GM12873 (cell line): Measurements from ENCODE around the gene SPTLC2.

Experiments
- TF ChIP-seq, protein P1 (sequence below): IDR thresholded peaks from 2 replicates; pipeline ENCODE4 v1.5.1; 2012; ENCODE audit warnings: low read depth, mild to moderate bottlenecking, moderate library complexity, low read length, control low read depth; ENCODE audit not compliant: insufficient read depth; ENCODE audit errors: missing control alignments

SPTLC2 gene

DNA sequence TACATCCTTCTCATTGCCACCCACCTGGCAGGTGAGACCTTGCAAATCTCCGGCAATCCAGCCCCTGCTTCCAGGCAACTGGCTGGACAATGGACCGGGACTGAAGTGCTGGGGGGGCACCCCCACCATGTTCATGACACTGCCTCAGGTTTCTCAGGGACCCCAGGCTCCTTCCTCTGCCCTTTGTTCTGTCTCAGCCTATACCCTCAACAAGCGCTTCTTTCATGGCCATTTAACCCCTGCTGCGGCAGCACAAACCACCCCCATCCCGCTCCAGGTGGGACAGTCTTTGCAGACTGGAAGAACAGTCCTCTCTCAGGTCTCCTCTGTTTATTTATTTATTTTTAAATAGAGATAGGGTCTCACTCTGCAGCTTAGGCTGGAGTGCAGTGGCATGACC, 125.4 kb downstream of the SPTLC2 start:
- TF ChIP-seq, protein P1, sequence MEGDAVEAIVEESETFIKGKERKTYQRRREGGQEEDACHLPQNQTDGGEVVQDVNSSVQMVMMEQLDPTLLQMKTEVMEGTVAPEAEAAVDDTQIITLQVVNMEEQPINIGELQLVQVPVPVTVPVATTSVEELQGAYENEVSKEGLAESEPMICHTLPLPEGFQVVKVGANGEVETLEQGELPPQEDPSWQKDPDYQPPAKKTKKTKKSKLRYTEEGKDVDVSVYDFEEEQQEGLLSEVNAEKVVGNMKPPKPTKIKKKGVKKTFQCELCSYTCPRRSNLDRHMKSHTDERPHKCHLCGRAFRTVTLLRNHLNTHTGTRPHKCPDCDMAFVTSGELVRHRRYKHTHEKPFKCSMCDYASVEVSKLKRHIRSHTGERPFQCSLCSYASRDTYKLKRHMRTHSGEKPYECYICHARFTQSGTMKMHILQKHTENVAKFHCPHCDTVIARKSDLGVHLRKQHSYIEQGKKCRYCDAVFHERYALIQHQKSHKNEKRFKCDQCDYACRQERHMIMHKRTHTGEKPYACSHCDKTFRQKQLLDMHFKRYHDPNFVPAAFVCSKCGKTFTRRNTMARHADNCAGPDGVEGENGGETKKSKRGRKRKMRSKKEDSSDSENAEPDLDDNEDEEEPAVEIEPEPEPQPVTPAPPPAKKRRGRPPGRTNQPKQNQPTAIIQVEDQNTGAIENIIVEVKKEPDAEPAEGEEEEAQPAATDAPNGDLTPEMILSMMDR: no peak

DNA sequence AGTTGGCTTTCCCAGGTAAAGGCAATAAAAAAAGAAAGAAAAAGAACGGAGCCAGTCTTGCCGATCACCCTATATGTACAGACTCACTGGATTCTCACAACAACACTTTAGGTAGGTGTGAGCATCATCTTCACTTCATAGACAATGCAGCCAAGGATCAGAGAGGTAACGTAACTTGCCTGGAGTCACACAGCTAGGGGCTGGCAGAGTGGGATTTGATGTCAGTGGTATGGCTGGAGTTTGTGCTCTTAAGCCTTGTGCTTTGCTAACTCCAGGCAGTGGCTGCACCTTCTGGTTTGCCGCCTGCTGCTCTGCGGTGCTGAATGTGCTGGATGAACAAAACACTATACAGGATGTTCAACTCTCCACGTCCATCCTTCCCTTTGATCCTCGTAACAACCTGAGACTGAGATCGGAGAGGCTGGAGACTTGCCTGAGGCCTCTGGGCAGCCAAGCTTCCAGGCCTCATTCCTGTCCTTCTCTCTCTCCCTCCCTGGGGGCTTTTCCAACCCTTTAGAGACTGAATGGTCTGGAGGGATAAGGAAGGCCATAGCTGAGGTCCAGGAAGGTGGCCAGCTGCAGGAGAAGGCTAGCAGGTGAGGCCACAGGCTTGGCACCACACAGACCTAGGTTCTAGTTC, 126.0 kb downstream of the SPTLC2 start:
- TF ChIP-seq, protein P1: no peak

DNA sequence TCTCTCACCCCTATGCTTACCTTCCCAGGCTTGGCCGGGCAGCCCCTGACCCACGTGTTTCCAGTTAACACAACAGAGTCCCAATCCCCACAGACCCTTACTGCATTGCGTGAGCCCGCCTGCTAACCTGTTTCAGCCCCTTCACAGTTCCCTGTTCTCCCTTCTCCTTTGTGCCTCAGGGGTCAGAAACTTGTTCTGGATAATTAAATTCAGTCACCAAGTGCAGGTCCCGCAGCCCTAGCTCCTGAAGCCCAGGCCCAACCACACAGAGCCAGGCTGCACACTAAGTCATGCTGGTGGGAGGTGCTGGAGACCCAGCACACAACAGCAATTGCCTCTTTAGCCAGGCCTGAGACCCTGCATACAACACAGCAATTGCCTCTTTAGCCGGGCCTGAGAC, 127.4 kb downstream of the SPTLC2 start:
- TF ChIP-seq, protein P1: no peak

DNA sequence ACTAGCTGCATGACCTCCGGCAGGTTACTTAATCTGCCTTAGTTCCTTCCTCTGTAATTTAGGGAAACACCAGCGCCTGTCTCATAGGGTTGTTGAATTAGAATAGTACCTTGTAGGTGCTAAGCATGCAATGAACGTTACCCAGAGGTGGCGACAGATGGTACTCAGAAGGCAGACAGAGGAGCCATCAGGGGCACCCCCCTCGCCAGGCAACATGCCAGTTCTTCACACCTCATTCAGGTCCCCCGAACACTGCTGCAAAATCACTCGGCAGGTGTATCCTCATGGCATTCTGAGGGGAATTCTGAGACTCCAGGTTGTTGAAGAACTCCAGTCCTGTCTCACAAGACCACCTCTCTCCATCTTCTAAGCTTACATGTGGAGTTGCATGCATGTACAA, 127.9 kb downstream of the SPTLC2 start:
- TF ChIP-seq, protein P1: no peak

DNA sequence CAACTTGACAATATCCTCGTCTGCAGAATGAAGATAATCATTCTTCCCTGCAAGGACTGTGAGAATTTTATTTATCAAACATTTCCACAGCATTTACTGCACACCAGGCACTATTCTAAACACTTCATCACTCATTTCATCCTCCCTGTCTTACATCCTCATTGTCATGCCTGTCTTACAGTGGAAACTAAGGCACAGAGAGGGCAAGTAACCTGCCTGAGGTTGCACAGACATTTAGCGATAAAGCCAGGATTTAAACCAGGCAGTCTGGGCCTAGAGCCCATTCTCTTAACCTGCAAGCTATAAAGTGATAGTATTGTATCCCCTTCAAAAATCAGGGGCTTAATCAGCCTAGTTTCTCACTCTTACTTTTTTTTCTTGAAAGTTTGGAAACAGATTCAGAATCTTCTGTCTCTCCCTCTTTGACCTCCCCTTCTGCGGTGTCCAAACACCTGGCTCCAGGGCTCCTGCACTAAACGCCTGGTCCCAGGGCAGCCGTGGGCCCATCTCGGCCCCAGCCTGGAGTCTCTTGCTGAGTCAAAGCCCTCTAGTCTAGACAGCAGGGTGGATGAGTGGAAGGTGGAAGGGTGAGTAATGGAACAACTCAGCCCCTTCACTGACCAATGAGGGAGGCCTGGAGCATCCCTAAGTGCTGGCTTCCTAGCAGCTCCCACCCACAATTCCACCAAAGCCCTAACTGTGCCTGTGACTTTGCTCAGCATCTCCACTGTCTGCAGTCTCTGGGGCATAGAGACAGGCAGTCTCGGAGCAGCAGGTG, 130.3 kb downstream of the SPTLC2 start:
- TF ChIP-seq, protein P1: no peak

DNA sequence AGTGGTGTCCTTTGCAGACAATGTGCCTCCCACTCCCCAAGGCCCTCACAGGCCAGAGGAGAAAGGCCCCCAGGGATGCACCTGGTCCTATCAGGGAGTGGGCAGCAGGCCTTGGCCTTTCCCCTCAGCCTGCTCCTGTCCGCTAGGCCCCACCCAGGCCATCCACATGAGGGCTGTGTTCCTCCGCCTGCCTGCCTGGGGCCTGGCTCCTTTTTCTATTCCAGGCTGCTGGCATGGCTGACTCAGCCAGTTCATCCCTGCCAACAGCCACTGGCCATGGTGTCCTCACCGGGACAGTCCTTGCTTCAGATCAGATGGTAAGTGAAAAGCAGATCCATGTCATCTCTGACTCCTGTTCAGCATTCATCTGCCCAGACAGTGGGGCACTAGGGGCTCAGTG, 131.2 kb downstream of the SPTLC2 start:
- TF ChIP-seq, protein P1: no peak

DNA sequence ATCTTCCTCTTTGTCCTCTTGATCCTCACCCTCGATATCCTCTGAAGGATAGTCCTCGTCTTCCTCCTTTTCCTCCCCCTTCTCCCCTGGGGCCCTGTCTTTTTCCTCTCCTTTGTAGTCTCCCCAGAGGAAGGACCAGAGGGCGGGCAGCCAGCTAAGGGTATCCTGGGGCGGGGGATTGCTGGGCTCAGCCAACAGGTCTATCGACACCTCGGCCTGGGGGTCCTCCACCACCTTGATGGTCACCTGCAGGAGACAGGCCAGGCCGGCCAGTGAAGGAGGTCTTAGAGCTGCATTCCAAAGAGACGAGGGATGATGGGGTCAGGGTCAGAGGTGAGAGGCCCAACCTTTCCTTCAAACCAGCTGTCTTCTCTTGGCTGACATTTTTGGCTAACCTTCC, 134.0 kb downstream of the SPTLC2 start:
- TF ChIP-seq, protein P1: no peak
